GM19023 (cell line): ENCODE data around the gene CPHXL.

Experiments used
- ATAC-seq: cut with Tn5 transposase; IDR thresholded peaks from one replicate; pipeline ENCODE4 v1.9.1; 2021; ENCODE audit warnings: mild to moderate bottlenecking, moderate library complexity; ENCODE audit not compliant: unreplicated experiment

The CPHXL gene

DNA sequence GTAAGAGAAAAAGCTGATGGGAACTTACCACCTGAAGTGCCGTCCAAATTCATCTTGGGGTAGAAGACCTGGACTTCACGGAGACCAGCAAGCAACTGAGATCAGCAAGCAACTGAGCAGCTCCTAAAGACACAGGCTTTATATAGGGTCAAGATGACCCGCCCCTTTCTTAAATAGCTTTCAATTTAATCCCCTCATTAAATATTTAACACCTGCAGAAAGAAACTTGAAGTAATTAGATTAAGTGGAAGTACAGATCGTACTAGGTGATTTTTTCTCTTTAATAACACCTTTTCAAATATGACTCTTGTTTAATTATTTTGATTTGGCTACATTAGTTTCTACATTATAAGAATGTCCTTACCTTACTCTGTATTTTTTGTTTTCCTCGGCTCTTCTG, at the start of gene CPHXL:
CPHXL (minus strand) TSS at position 101 of the 400 bp plus-strand sequence; CDS start at position 53, 48 bp downstream.
- no peak for ATAC-seq

DNA sequence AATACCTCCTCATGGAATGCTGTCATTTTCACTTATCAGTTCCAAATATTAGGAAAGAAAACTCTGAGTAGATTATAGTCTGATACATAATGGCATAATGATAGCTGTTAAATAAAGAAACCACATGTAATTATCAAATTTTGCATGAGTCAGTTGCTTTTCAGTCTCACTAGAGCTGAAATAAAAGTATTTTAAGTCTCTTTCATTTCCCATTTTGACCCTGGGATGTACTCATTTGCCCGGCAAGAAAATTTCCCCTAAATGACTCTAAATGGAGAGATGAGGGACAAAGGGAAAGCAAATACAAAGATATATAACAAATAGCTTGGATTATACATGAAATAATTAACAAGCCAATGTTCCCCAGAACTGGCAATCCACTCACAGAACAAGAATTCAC, 47.9 kb upstream of the CPHXL start:
- ATAC-seq: no peak

GRCh38 chr16:75770051-75770450, 43.8 kb upstream of the CPHXL start:
- no peak for ATAC-seq

DNA sequence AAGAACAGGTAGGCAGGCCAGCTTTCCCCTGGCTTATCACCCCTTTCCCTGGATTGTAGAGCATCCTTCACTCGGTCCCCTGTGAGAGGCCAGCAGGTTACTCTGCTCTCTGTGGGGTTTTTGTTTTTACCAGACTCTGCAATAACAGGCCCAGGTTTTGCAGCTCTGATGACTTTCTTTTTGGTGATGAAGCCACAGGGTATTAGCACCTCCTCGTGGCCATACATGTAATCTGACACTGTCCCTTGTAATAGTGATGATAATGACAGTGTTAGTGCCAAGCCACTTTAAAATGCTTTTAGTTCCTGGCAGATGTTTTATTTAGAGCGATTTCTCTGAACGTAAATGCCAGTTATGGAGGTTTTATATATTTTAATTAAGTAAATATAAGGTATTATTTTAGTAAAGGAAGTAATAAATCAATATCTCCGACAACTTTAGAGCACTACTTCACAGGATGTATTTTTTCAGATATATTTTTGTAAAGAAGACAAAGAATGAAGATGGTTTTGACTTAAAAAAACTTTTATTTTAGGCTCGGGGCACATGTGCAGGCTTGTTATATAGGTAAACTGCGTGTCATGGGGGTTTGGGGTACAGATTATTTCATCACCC, 38.0 kb upstream of the CPHXL start:
- ATAC-seq: peak; percentile 85

DNA sequence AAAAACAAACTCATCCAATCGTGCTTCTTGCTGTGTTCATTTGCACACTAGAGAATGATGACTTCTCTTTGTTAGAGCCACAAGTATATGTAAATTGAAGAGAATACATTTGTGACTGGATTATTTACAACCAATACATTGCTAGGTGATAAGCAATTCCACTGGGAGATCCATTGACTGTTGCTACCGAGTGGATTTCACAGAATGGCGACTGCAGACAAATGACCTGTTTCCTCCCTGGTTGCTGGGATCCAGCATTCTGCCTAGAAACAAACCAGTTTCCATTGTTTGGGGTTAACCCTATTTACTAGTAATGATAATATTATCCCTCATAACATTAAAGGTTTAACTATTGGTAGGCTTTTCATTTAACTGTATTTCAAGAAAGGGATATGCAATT, 36.9 kb upstream of the CPHXL start:
- no peak for ATAC-seq

- ATAC-seq: no peak
Observed at GRCh38 chr16:75762746-75763145, 36.5 kb upstream of the CPHXL start.

DNA sequence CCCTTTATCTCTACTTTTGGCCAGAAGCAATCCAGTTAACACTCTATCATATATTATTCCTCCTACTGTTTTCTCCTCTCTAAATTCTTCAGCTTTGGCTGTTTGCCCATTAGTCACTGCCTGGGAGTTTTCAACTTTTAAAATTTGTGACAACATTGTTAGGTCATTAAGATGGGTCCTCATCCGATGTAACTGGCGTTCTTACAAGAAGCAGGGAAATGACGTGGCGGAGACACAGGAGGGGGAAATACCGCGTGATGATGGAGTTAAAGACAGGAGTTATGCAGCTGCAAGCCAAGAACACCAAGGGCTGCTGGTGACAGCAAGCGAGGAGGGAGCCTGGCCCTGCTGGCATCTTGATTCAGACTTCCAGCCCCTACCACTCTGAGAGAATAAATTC, 34.8 kb upstream of the CPHXL start:
- no peak for ATAC-seq

DNA sequence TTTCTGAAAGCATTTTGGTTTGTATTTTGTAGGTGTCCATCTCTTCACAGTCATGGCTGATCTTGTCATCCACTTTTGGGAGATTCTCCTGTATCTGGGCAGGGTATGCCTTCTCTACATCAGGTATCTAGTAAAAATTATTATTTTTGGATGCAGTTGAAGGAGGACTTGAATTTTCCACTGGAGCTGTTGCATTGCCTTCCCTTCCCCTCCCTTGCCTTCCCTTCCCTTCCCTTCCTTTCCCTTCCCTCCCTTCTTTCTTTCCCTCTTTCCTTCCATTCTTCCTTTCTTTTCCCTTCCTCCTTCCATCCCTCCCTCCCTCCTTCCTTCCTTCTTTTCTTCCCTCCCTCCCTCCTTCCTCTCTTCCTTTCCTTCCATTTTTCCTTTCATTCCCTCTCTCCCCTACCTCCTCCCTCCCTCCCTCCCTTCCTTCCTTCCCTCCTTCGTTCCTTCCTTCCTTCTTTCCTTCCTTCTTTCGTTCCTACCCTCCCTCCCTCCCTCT, 33.8 kb upstream of the CPHXL start:
- no peak for ATAC-seq

DNA sequence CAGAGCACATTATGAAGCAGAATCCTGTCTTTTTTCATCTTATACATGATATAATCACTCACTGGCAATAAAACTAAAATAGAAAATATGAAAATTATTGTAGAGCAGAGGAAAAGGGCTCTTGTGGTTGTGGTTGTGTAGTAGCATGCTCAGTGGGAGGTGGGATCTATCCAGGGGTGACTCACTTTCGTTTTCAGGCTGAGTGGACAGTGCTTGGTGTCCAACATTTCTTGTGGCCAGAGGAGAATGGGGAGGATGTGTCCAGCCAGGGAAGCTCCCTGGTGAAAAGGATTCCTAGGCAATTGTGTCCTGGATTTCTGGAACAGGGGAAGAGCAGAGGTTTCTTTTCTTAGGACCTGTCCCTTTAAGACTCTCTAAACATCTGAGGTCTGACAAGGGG, 31.9 kb upstream of the CPHXL start:
- no peak for ATAC-seq

- ATAC-seq: no peak
Observed at GRCh38 chr16:75754141-75754540, 27.9 kb upstream of the CPHXL start.

- no peak for ATAC-seq
Observed at GRCh38 chr16:75750528-75750927, 24.2 kb upstream of the CPHXL start.

DNA sequence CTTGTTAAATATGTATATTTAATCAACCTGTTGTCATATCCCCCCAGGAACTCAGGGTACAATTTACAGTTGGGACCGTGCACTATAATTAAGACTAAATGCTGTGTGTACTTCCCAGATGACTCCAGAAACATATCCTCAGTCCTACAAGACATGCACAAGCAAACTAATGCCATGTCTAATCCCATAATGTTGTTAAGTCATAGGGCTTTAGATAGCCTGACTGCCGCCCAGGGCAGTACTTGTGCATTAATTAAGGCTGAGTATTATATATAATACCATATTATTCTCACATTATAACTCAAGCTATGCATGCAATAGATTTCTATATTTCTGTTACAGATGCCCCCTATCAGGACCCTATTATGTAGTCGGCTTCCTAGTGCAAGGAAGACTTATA, 20.1 kb upstream of the CPHXL start:
- ATAC-seq: no peak

GRCh38 chr16:75745823-75746222, 19.5 kb upstream of the CPHXL start:
- no peak for ATAC-seq

DNA sequence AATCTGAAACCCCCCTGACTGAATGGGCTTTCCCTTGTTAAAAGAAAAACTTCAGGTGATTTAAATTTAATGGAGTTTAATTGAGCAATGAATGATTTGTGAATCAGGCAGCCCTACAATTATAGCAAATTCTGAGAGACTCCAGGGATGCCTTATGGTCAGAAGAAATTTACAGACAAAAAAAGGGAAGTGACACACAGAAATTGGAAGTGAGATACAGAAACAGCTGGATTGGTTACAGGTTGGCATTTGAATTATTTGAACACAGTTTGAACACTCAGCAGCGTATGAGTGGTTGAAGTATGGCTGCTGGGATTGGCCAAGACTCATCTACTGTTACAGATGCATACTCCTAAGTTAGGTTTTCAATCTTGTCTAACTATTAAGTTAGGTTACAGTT, 19.0 kb upstream of the CPHXL start:
- no peak for ATAC-seq

DNA sequence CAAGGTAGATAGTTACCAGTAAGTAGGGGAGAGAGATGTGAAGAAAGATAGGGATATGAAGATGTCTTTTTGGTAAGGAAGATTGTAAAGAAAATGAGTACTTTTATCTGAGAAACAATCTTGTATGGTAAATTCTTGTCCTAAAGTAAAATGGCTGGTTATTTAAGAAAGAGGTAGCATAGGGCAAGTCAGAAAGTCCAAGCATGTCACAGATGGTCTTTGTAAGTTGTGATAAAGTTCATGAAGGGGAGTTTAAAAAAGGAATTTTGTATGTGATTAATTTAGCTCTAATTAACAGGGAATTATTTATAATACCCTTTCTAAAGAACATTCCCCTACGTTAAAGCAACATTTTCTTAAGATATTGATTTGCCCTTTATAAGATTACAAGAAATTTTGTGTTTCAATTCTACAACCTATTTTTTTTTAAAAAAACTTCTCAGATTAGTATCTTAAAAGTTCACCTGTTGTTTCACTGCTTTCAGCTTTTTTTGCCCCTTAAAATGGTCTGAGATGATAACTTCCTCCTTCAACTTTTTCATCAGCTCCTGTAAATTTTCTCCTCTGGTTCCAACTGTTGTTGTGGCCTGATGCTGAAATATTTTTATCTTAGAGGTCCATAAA, 16.2 kb upstream of the CPHXL start:
- ATAC-seq: no peak

- ATAC-seq: no peak
Observed at GRCh38 chr16:75733305-75734211, 7.3 kb upstream of the CPHXL start.

GRCh38 chr16:75732871-75733270, 6.6 kb upstream of the CPHXL start:
- no peak for ATAC-seq

- ATAC-seq: no peak
Observed at GRCh38 chr16:75727221-75727620, 931 bp upstream of the CPHXL start.

- ATAC-seq: no peak
Observed at GRCh38 chr16:75718452-75718851, 7.8 kb downstream of the CPHXL start.

GRCh38 chr16:75714661-75715060, 11.6 kb downstream of the CPHXL start:
- no peak for ATAC-seq

- no peak for ATAC-seq
Observed at GRCh38 chr16:75710344-75710743, 15.9 kb downstream of the CPHXL start.

DNA sequence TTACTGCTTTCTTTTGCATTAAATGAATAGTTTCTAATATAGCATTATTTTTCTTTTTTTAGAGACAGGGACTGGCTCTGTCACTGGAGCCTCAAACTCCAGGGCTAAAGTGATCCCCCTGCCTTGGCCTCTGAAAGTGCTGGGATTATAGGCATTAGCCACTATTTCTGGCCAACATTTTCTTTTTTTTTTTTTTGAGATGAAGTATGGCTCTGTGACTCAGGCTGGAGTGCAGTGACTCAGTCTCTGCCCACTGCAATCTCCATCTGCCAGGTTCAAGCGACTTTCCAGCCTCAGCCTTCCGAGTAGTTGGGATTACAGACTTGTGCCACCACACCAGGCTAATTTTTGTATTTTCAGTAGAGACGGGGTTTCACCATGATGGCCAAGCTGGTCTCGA, 23.0 kb downstream of the CPHXL start:
- ATAC-seq: no peak
